Muscle layer of duodenum (tissue), 2 donors: Measurements from ENCODE around the gene SLC26A3.

Experiments used
- H3K27ac ChIP-seq: one replicate; pipeline ENCODE4 v1.7.0; 2013; ENCODE audit warnings: mild to moderate bottlenecking, low read length
- H3K27me3 ChIP-seq: one replicate; pipeline ENCODE4 v1.7.0; 2013; ENCODE audit warnings: low read depth, mild to moderate bottlenecking, control low read depth, low read length
- H3K36me3 ChIP-seq, 2 donors: one replicate each; pipeline ENCODE4 v1.7.0; 2013; ENCODE audit warnings: low read length in 2 of 2, control low read depth in 1 of 2, mild to moderate bottlenecking in 1 of 2; ENCODE audit not compliant: insufficient read depth in 2 of 2, control insufficient read depth in 1 of 2
- H3K4me1 ChIP-seq, 2 donors: one replicate each; pipeline ENCODE4 v1.7.0; 2013; ENCODE audit warnings: low read length in 2 of 2, mild to moderate bottlenecking in 2 of 2, control low read depth in 1 of 2, moderate library complexity in 1 of 2; ENCODE audit not compliant: insufficient read depth in 2 of 2, control insufficient read depth in 1 of 2
- H3K4me3 ChIP-seq, 2 donors: one replicate each; pipeline ENCODE4 v1.7.0; 2013; ENCODE audit warnings: low read length in 2 of 2, low read depth in 1 of 2, mild to moderate bottlenecking in 1 of 2
- H3K9me3 ChIP-seq, 2 donors: one replicate each; pipeline ENCODE4 v1.7.0; 2013; ENCODE audit warnings: low read length in 2 of 2, control low read depth in 1 of 2, mild to moderate bottlenecking in 1 of 2; ENCODE audit not compliant: control insufficient read depth in 1 of 2
- donor health status: healthy.

Gene SLC26A3

GRCh38 chr7:107815254-107815882 is 12.3 kb upstream of the SLC26A3 start:
- Histone ChIP-seq H3K9me3 (no peaks in the 10 kb centered on the region), H3K4me3 (no peak overlapping the region), H3K4me1 (no peaks in the 10 kb centered on the region), H3K36me3 (no peaks in the 10 kb centered on the region), H3K27ac (no peak overlapping the region), H3K27me3 (no peaks in the 10 kb centered on the region)

- Histone ChIP-seq H3K27ac (no peak overlapping the region), H3K27me3 (no peaks in the 10 kb centered on the region), H3K4me1 (no peaks in the 10 kb centered on the region), H3K36me3 (no peaks in the 10 kb centered on the region), H3K9me3 (no peaks in the 10 kb centered on the region), H3K4me3 (no peak overlapping the region)
These were observed 10.5 kb upstream of the SLC26A3 start for GRCh38 chr7:107813524-107813923.

- H3K36me3 ChIP-seq = no peaks in the 10 kb centered on the region
- no peaks in the 10 kb centered on the region for H3K4me1 ChIP-seq
- H3K27ac ChIP-seq = no peak overlapping the region
- H3K4me3 ChIP-seq = no peak overlapping the region
- no peaks in the 10 kb centered on the region for H3K27me3 ChIP-seq
- H3K9me3 ChIP-seq = no peaks in the 10 kb centered on the region
These were observed 8.9 kb upstream of the SLC26A3 start for GRCh38 chr7:107811934-107812333.

- Histone ChIP-seq H3K27ac (no peak overlapping the region), H3K4me1 (no peaks in the 10 kb centered on the region), H3K4me3 (no peak overlapping the region), H3K27me3 (no peaks in the 10 kb centered on the region), H3K36me3 (no peaks in the 10 kb centered on the region), H3K9me3 (no peaks in the 10 kb centered on the region)
These were observed 7.6 kb upstream of the SLC26A3 start for GRCh38 chr7:107810626-107811025.

GRCh38 chr7:107809179-107809578 is 6.2 kb upstream of the SLC26A3 start:
- H3K36me3 ChIP-seq = no peaks in the 10 kb centered on the region
- no peaks in the 10 kb centered on the region for H3K4me1 ChIP-seq
- H3K27ac ChIP-seq = no peak overlapping the region
- H3K4me3 ChIP-seq = no peak overlapping the region
- H3K9me3 ChIP-seq = no peaks in the 10 kb centered on the region
- no peaks in the 10 kb centered on the region for H3K27me3 ChIP-seq

GRCh38 chr7:107799647-107800264 is 3.3 kb downstream of the SLC26A3 start:
- no peaks in the 10 kb centered on the region for H3K9me3 ChIP-seq
- H3K27me3 ChIP-seq = no peaks in the 10 kb centered on the region
- no peak overlapping the region for H3K27ac ChIP-seq
- H3K4me3 ChIP-seq = peak overlapping the region in 1 of 2 donors; percentile 17
- peaks cover 0 to 3% of the 10 kb centered on the region in 2 donors for H3K4me1 ChIP-seq
- no peaks in the 10 kb centered on the region for H3K36me3 ChIP-seq

GRCh38 chr7:107792364-107792763 is 10.7 kb downstream of the SLC26A3 start:
- no peaks in the 10 kb centered on the region for H3K27me3 ChIP-seq
- peaks cover 0 to under 1% of the 10 kb centered on the region in 2 donors for H3K4me1 ChIP-seq
- H3K36me3 ChIP-seq = no peaks in the 10 kb centered on the region
- no peak overlapping the region for H3K4me3 ChIP-seq
- H3K9me3 ChIP-seq = no peaks in the 10 kb centered on the region
- H3K27ac ChIP-seq = no peak overlapping the region

GRCh38 chr7:107789647-107790046 is 13.4 kb downstream of the SLC26A3 start:
- H3K4me1 ChIP-seq = peaks cover 7 to 14% of the 10 kb centered on the region in 2 donors
- no peaks in the 10 kb centered on the region for H3K9me3 ChIP-seq
- no peaks in the 10 kb centered on the region for H3K27me3 ChIP-seq
- H3K4me3 ChIP-seq = no peak overlapping the region
- H3K36me3 ChIP-seq = no peaks in the 10 kb centered on the region
- no peak overlapping the region for H3K27ac ChIP-seq

- Histone ChIP-seq H3K27me3 (no peaks in the 10 kb centered on the region), H3K36me3 (no peaks in the 10 kb centered on the region), H3K4me1 (peaks cover 7 to 14% of the 10 kb centered on the region in 2 donors), H3K9me3 (no peaks in the 10 kb centered on the region), H3K4me3 (no peak overlapping the region), H3K27ac (no peak overlapping the region)
These were observed 14.4 kb downstream of the SLC26A3 start for GRCh38 chr7:107788662-107789061.

- H3K4me1 ChIP-seq = peaks cover 7 to 14% of the 10 kb centered on the region in 2 donors
These were observed 14.8 kb downstream of the SLC26A3 start for GRCh38 chr7:107788216-107788615.

GRCh38 chr7:107785926-107786325 is 17.1 kb downstream of the SLC26A3 start:
- H3K36me3 ChIP-seq = no peaks in the 10 kb centered on the region
- no peaks in the 10 kb centered on the region for H3K27me3 ChIP-seq
- no peaks in the 10 kb centered on the region for H3K9me3 ChIP-seq
- H3K4me1 ChIP-seq = peaks cover 7 to 14% of the 10 kb centered on the region in 2 donors
- H3K4me3 ChIP-seq = no peak overlapping the region
- H3K27ac ChIP-seq = no peak overlapping the region

More at GRCh38 chr7:107788216-107788615, 14.8 kb downstream of the SLC26A3 start:
- H3K4me3 ChIP-seq = no peak overlapping the region
- H3K9me3 ChIP-seq = no peaks in the 10 kb centered on the region
- no peaks in the 10 kb centered on the region for H3K36me3 ChIP-seq
- no peak overlapping the region for H3K27ac ChIP-seq
- no peaks in the 10 kb centered on the region for H3K27me3 ChIP-seq

- H3K4me1 ChIP-seq = peaks cover 7 to 20% of the 10 kb centered on the region in 2 donors
- peak overlapping the region; percentile 40 for H3K27ac ChIP-seq
- H3K27me3 ChIP-seq = no peaks in the 10 kb centered on the region
- no peaks in the 10 kb centered on the region for H3K9me3 ChIP-seq
- no peaks in the 10 kb centered on the region for H3K36me3 ChIP-seq
- H3K4me3 ChIP-seq = no peak overlapping the region
These were observed 17.9 kb downstream of the SLC26A3 start for GRCh38 chr7:107785170-107785569.
